C4-2B (cell line): ENCODE data around the gene DAPK1.

Source experiments
- H3K27ac ChIP-seq: fragments of 450-650 bp; 2 replicates; pipeline ENCODE4 v1.5.1; 2017
- CTCF ChIP-seq: fragments of 450-650 bp; conservative IDR thresholded peaks from 2 replicates; pipeline ENCODE4 v1.5.1; 2017; ENCODE audit warnings: mild to moderate bottlenecking
- ZFX ChIP-seq: fragments of 450-650 bp; IDR thresholded peaks from 2 replicates; pipeline ENCODE4 v1.6.1; 2017

The DAPK1 gene

GRCh38 chr9:87580941-87581438, 83.3 kb downstream of the DAPK1 start:
- peak overlapping the region; percentile 48; the same call in 1 of the 2 replicates for H3K27ac ChIP-seq

GRCh38 chr9:87581513-87581912, 83.8 kb downstream of the DAPK1 start:
- no peak for TF ChIP-seq ZFX
- no peak for TF ChIP-seq CTCF
- peak overlapping the region; percentile 48; the same call in 1 of the 2 replicates for H3K27ac ChIP-seq

More at GRCh38 chr9:87580941-87581438, 83.3 kb downstream of the DAPK1 start:
- no peak for TF ChIP-seq CTCF
- TF ChIP-seq ZFX = no peak

GRCh38 chr9:87581949-87582637, 84.4 kb downstream of the DAPK1 start:
- no peak overlapping the region; the same call in 1 of the 2 replicates for H3K27ac ChIP-seq
- TF ChIP-seq ZFX (no peak), CTCF (no peak)

GRCh38 chr9:87584326-87584725, 86.7 kb downstream of the DAPK1 start:
- no peak overlapping the region for H3K27ac ChIP-seq
- TF ChIP-seq CTCF = no peak
- TF ChIP-seq ZFX = no peak

- TF ChIP-seq ZFX = no peak
- no peak for TF ChIP-seq CTCF
- H3K27ac ChIP-seq = no peak overlapping the region
Observed at GRCh38 chr9:87585123-87585855, 87.6 kb downstream of the DAPK1 start.

- TF ChIP-seq CTCF = no peak
- no peak for TF ChIP-seq ZFX
- H3K27ac ChIP-seq = no peak overlapping the region
Observed at GRCh38 chr9:87586731-87587355, 89.2 kb downstream of the DAPK1 start.

GRCh38 chr9:87587356-87587745, 89.7 kb downstream of the DAPK1 start:
- TF ChIP-seq ZFX (no peak), CTCF (no peak)
- no peak overlapping the region for H3K27ac ChIP-seq
